ENCODE data around the gene VPS13D.

DNA sequence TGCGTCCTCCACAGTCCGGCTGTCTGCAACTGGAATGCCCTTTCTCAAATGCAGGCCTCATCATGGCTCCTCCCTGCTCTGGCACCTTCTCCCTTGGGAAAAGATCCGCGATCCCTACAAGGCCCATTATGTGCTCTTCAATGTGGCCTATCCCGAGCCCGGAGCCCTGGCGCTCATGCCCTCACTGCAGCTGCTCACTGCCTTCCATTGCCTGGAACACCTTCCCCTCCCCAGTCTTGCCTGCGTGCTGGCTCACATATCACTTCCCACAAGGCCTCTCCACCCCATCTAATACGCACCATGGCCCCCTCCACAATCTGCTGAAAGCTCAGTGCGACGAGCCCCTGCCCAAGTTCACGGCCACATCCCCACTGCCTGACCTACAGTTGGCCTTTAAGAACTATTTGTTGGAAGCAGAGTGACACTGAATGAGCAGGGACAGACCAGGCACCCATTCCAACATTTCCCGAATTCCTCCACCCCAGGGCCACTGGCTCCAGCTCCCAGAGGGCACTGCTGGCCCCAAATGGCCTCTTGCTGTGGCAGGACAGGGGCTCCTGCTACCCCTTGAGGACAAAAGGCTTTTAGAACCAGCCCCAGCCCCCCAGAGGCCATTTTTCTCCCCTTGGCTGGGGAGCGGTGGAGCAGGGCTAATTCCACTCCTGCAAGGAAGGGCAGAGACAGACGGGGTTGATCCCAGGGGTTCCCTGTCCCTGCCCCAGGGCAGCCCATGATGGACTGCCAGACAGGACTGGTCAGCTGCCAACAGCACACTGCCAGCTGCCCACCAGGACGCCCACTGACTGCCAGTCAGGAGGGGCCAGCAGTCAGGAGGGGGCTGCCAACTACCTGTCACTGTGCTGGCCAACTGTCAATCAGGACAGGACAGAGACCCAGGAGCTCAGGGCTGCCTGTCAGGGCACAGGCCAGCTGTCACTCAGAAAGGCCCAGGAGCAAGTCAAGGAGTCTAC is 323.4 kb downstream of the VPS13D start:
- no peak for TF ChIP-seq POLR2A (IDR thresholded peaks at IDR 0.05)
- TF ChIP-seq, protein P1, sequence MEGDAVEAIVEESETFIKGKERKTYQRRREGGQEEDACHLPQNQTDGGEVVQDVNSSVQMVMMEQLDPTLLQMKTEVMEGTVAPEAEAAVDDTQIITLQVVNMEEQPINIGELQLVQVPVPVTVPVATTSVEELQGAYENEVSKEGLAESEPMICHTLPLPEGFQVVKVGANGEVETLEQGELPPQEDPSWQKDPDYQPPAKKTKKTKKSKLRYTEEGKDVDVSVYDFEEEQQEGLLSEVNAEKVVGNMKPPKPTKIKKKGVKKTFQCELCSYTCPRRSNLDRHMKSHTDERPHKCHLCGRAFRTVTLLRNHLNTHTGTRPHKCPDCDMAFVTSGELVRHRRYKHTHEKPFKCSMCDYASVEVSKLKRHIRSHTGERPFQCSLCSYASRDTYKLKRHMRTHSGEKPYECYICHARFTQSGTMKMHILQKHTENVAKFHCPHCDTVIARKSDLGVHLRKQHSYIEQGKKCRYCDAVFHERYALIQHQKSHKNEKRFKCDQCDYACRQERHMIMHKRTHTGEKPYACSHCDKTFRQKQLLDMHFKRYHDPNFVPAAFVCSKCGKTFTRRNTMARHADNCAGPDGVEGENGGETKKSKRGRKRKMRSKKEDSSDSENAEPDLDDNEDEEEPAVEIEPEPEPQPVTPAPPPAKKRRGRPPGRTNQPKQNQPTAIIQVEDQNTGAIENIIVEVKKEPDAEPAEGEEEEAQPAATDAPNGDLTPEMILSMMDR (IDR thresholded peaks at IDR 0.05): no peak

Measured in ovary (tissue), 3 donors.